CD4-positive, alpha-beta memory T cell (primary cell): ENCODE data around the gene RAB11B. TPM values are rescaled to one million over a fixed set of nuclear protein-coding genes. Genes with fewer than 3 reads are reported as not detected.

Experiments used
- CTCF ChIA-PET: fragments of 350-600 bp; sonication (Branson Sonifier 250); formaldehyde crosslinking; loops from one replicate; lab custom pipeline; 2021; ENCODE audit warnings: inconsistent platforms; ENCODE audit not compliant: partially characterized antibody; lab: Charles Lee
- POLR2A ChIA-PET: fragments of 350-600 bp; sonication (Branson Sonifier 250); formaldehyde crosslinking; loops from one replicate; lab custom pipeline; 2021; ENCODE audit not compliant: partially characterized antibody; lab: Charles Lee
- DNase-seq, 5 donors: peaks; one replicate each; pipeline versions ENCODE4 v3.0.0 to v3.0.0-alpha.2; 2020 to 2022; ENCODE audit warnings: mixed read lengths in 1 of 5
- H3K27ac ChIP-seq: one replicate; pipeline ENCODE4 v1.7.0; 2013; ENCODE audit warnings: low read depth, low read length
- H3K27me3 ChIP-seq: 2 replicates; pipeline ENCODE4 v1.7.0; 2013; ENCODE audit warnings: mild to moderate bottlenecking, low read length, moderate library complexity; ENCODE audit not compliant: insufficient read depth
- H3K36me3 ChIP-seq: 2 replicates; pipeline ENCODE4 v1.7.0; 2013; ENCODE audit warnings: mild to moderate bottlenecking, low read length, moderate library complexity; ENCODE audit not compliant: insufficient read depth
- H3K4me1 ChIP-seq: 2 replicates; pipeline ENCODE4 v1.7.0; 2013; ENCODE audit warnings: mild to moderate bottlenecking, low read length, moderate library complexity; ENCODE audit not compliant: insufficient read depth
- H3K4me3 ChIP-seq, 2 donors: one replicate each; pipeline ENCODE4 v1.7.0; 2013; ENCODE audit warnings: low read length in 2 of 2, mild to moderate bottlenecking in 1 of 2
- H3K9me3 ChIP-seq, 2 donors: one replicate each; pipeline ENCODE4 v1.7.0; 2013; ENCODE audit warnings: low read length in 2 of 2, control low read depth in 1 of 2; ENCODE audit not compliant: control insufficient read depth in 1 of 2
- H3K27ac Mint-ChIP-seq, 7 donors: one replicate each; pipeline ENCODE4 v1.8.0; 2020 to 2021; ENCODE audit warnings: mixed read lengths in 7 of 7, mild to moderate bottlenecking in 6 of 7, inconsistent platforms in 3 of 7, moderate library complexity in 3 of 7
- H3K27me3 Mint-ChIP-seq, 2 donors: one replicate each; pipeline ENCODE4 v1.8.0; 2020 to 2021; ENCODE audit warnings: mixed read lengths in 2 of 2
- H3K36me3 Mint-ChIP-seq, 2 donors: one replicate each; pipeline ENCODE4 v1.8.0; 2020 to 2021; ENCODE audit warnings: mixed read lengths in 2 of 2, inconsistent platforms in 1 of 2, mild to moderate bottlenecking in 1 of 2
- H3K4me1 Mint-ChIP-seq, 4 donors: one replicate each; pipeline ENCODE4 v1.8.0; 2020 to 2021; ENCODE audit warnings: mixed read lengths in 4 of 4, mild to moderate bottlenecking in 1 of 4
- H3K4me3 Mint-ChIP-seq, 8 donors: one replicate each; pipeline ENCODE4 v1.8.0; 2020 to 2021; ENCODE audit warnings: mixed read lengths in 8 of 8, mild to moderate bottlenecking in 7 of 8, moderate library complexity in 6 of 8, inconsistent platforms in 3 of 8
- H3K9me3 Mint-ChIP-seq, 8 donors: one replicate each; pipeline ENCODE4 v1.8.0; 2020 to 2021; ENCODE audit warnings: mixed read lengths in 8 of 8, mild to moderate bottlenecking in 5 of 8, inconsistent platforms in 3 of 8, moderate library complexity in 1 of 8
- intact Hi-C: fragments of 100-400 bp; cut with micrococcal nuclease; formaldehyde crosslinking; loops from one replicate; pipeline ENCODE4 v1.15.1; 2023
- polyA plus RNA-seq, 2 donors: library from polyadenylated mRNA; unstranded; fragments of 300-500 nt; fragmentation: Illumina TruSeq; gene quantifications; one replicate each; pipeline ENCODE4 v1.2.3, GENCODE V29; 2021
- total RNA-seq, 2 experiments: library from RNA; stranded (reverse); gene quantifications; one replicate each; pipeline ENCODE4 v1.2.3, GENCODE V29; 2021

Gene RAB11B
- total and polyA plus RNA-seq, 4 experiments from 2014 or later: 40.2 to 109 (median 96.9) TPM

GRCh38 chr19:8390617-8390981 lies 439 bp downstream of the RAB11B start:
- peak overlapping the region; percentile 88 to 97 (median 91) for H3K27ac Mint-ChIP-seq
- POLR2A ChIA-PET: interaction anchor here (0.5 to 3.0 kb wide), 16 partner anchors 10 to 179 kb away, joined by 3 to 26 read pairs (median 4); partner anchors contain the start of genes ANGPTL4, HNRNPM, MARCHF2 and NDUFA7
- peaks cover 0 to 8% of the 10 kb centered on the region in 2 donors for H3K36me3 Mint-ChIP-seq
- no peaks in the 10 kb centered on the region for H3K27me3 Mint-ChIP-seq
- Histone ChIP-seq H3K36me3 (no peaks in the 10 kb centered on the region), H3K4me1 (peaks cover 22% of the 10 kb centered on the region), H3K27me3 (no peaks in the 10 kb centered on the region), H3K9me3 (no peaks in the 10 kb centered on the region), H3K4me3 (peak overlapping the region in 1 of 2 donors; percentile 65), H3K27ac (peak overlapping the region; percentile 96)
- peaks cover 9 to 37% (median 29%) of the 10 kb centered on the region in 4 donors for H3K4me1 Mint-ChIP-seq
- intact Hi-C loops: loop anchor here (1.0 to 5.0 kb wide), 5 partner anchors 23 to 470 kb away; partner anchors contain the start of genes HNRNPM, MARCHF2, NDUFA7 and RPS28
- peak; percentile 88 to 92 (median 89) for DNase-seq
- CTCF ChIA-PET: interaction anchor here (4.4 kb wide), 1 partner anchor 22 kb away, joined by 19 read pairs; the partner anchor contains the start of gene MARCHF2
- peak overlapping the region; percentile 82 to 90 (median 88) for H3K4me3 Mint-ChIP-seq
- no peaks in the 10 kb centered on the region for H3K9me3 Mint-ChIP-seq

- intact Hi-C loops: loop anchor here (5.0 kb wide), 1 partner anchor 121 kb away; the partner anchor contains the start of gene ZNF414
- Mint-ChIP-seq H3K9me3 (no peaks in the 10 kb centered on the region), H3K27me3 (no peaks in the 10 kb centered on the region), H3K27ac (peak overlapping the region; percentile 70 to 97 (median 91)), H3K4me1 (peaks cover 14 to 43% (median 34%) of the 10 kb centered on the region in 4 donors), H3K36me3 (peaks cover 0 to 11% of the 10 kb centered on the region in 2 donors), H3K4me3 (peak overlapping the region; percentile 82 to 90 (median 88))
- ChIA-PET POLR2A (interaction anchor here (0.6 to 3.0 kb wide), 10 partner anchors 9 to 178 kb away, joined by 3 to 26 read pairs (median 4); partner anchors contain the start of genes HNRNPM, MARCHF2 and ZNF414), CTCF (interaction anchor here (0.6 to 4.4 kb wide), 3 partner anchors 22 to 88 kb away, joined by 3 to 19 read pairs (median 3); partner anchors contain the start of gene MARCHF2)
- Histone ChIP-seq H3K36me3 (no peaks in the 10 kb centered on the region), H3K27ac (no peak overlapping the region), H3K27me3 (no peaks in the 10 kb centered on the region), H3K9me3 (no peaks in the 10 kb centered on the region), H3K4me3 (peak overlapping the region in 1 of 2 donors; percentile 65), H3K4me1 (peaks cover 22% of the 10 kb centered on the region)
- no peak for DNase-seq
Measured at GRCh38 chr19:8391198-8392016, 1.2 kb downstream of the RAB11B start.

DNA sequence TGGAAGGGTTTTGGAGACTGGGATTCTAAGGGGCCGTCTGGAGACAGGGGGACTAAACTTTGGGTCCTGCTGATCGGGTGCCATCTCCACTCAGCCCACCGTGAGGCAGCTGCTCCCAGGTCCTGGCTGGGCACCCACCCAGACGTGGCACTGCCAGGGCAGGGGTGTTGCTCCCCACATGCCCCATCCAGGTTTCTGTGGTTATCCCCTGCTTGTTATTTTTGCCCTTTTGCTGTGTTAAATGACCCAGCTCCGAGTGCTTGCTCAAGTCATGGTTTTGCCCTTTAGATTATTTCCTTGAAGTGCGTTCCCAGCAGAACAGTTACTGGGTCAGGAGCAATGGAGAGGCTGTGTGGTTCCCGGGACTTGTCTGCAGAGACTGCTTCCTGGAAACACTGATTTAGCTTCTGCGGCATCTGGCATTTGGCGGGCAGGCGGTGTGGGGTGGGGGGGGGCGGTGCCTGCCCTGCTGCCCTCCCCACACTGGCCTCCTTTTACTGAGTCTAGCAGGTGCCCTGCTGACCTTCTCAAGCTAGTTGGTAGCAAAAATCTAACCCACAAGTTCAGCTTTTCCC lies 1.9 kb downstream of the RAB11B start:
- ChIA-PET POLR2A (interaction anchor here (1.4 to 3.0 kb wide), 2 partner anchors 21 to 38 kb away, joined by 3 to 26 read pairs; partner anchors contain the start of gene MARCHF2), CTCF (interaction anchor here (0.6 to 4.4 kb wide), 2 partner anchors 21 to 87 kb away, joined by 3 to 19 read pairs; partner anchors contain the start of gene MARCHF2)

DNA sequence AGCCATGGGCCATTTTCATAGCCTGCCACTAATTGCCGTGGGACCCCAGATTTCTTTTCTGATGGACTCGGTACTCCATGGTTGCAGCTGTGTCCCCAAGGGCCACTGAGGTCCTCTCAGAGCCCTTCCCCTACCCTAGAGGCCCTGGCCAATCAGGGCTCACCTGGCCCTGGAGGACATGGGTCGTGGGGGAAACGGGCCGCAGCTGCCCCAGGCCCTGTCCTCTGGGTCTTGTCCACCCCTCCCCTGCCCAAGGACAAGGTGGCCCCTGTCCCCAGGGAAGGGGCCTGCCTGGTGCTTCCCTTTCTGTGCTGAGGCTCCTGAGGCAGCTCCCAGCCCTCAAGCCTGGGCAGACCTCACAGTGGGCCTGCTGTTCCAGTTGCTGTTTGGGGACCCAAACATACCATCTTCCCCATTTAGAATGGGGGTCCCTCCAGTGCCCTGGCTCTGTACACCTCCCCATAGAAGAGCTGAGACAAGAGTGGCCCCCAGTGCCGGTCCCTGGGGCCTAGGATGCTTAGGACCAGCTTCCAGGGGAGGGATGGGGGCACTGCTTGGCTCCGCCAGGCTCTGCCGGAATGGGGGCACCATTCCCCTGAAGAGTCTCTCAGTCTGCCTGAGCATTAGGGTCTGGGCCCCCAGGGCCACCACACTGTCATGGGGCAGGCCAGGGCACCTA lies 3.2 kb downstream of the RAB11B start:
- Histone ChIP-seq H3K36me3 (no peaks in the 10 kb centered on the region), H3K27ac (no peak overlapping the region), H3K4me3 (no peak overlapping the region), H3K9me3 (no peaks in the 10 kb centered on the region), H3K4me1 (peaks cover 35% of the 10 kb centered on the region), H3K27me3 (no peaks in the 10 kb centered on the region)
- DNase-seq: peak in 1 of 5 donors; percentile 38
- ChIA-PET CTCF (interaction anchor here (2.1 to 4.4 kb wide), 2 partner anchors 20 to 39 kb away, joined by 7 to 19 read pairs; partner anchors contain the start of gene MARCHF2), POLR2A (interaction anchor here (0.6 kb wide), 1 partner anchor 70 kb away, joined by 3 read pairs; no protein-coding TSS in a partner anchor)
- Mint-ChIP-seq H3K9me3 (no peaks in the 10 kb centered on the region), H3K4me1 (peaks cover 23 to 55% (median 42%) of the 10 kb centered on the region in 4 donors), H3K27me3 (no peaks in the 10 kb centered on the region), H3K27ac (peak overlapping the region in 4 of 7 donors; percentile 22 to 74 (median 52)), H3K4me3 (peak overlapping the region in 2 of 8 donors; percentile 20 to 44), H3K36me3 (peaks cover 0 to 18% of the 10 kb centered on the region in 2 donors)
- intact Hi-C loops: loop anchor here (5.0 kb wide), 1 partner anchor 119 kb away; the partner anchor contains the start of gene ZNF414

More for the DNA sequence above, 1.9 kb downstream of the RAB11B start:
- H3K36me3 Mint-ChIP-seq: peaks cover 0 to 16% of the 10 kb centered on the region in 2 donors
- no peaks in the 10 kb centered on the region for H3K9me3 Mint-ChIP-seq
- no peaks in the 10 kb centered on the region for H3K27me3 Mint-ChIP-seq
- peak overlapping the region in 3 of 8 donors; percentile 43 to 82 (median 65) for H3K4me3 Mint-ChIP-seq
- Histone ChIP-seq H3K4me1 (peaks cover 28% of the 10 kb centered on the region), H3K27ac (no peak overlapping the region), H3K9me3 (no peaks in the 10 kb centered on the region), H3K27me3 (no peaks in the 10 kb centered on the region), H3K36me3 (no peaks in the 10 kb centered on the region), H3K4me3 (no peak overlapping the region)
- no peak for DNase-seq
- intact Hi-C loops: loop anchor here (5.0 kb wide), 1 partner anchor 120 kb away; the partner anchor contains the start of gene ZNF414
- H3K4me1 Mint-ChIP-seq: peaks cover 19 to 50% (median 40%) of the 10 kb centered on the region in 4 donors
- H3K27ac Mint-ChIP-seq: peak overlapping the region in 3 of 7 donors; percentile 57 to 79 (median 79)

DNA sequence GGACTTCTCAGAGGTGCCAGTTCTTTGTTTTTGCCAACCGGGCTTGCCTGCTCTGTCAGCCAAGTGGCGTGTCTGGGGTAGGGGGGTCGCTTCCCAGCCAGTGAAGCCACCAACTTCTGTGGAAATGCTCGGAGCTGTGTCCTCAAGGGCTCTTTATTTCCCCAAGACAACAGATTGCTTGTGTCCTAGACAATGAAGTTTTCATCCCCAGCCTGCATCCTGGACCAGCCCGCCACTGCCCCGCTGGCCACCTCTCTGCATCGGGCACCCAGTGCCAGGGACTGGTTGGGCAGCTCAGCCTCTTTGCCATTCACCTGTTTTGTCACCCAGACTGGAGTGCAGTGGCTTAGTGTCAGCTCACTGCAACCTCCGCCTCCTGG lies 3.7 kb downstream of the RAB11B start:
- H3K4me1 ChIP-seq: peaks cover 35% of the 10 kb centered on the region
- no peak overlapping the region for H3K4me3 Mint-ChIP-seq

DNA sequence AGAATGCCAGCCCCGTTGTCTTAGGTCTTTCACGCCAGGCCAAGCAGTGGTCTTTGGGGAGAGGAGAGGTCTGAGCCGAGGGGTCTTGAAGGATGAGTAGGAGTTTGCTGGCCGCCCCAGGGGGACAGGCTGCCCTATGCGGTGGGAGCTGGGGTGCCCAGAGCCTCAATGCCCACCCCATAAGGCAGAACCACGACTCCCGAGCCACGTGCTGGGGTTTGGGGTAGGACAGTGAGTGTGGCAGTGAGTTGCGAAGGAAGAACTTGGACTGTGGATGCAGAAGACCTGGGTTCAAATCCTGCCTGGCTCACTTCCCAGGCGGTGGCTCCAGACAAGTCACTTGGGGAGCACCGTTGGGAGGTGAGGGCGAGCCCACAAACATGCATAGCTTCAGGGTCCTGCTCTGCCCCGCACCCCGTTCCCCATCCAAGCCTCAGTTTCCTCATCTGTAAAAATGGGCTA lies 5.5 kb downstream of the RAB11B start:
- Histone ChIP-seq H3K36me3 (peaks cover 10% of the 10 kb centered on the region), H3K4me1 (peaks cover 30% of the 10 kb centered on the region), H3K27ac (no peak overlapping the region), H3K4me3 (no peak overlapping the region), H3K27me3 (no peaks in the 10 kb centered on the region), H3K9me3 (no peaks in the 10 kb centered on the region)
- POLR2A ChIA-PET: interaction anchor here (1.3 kb wide), 1 partner anchor 118 kb away, joined by 3 read pairs; the partner anchor contains the start of gene ZNF414
- CTCF ChIA-PET: no interaction called here
- Mint-ChIP-seq H3K9me3 (no peaks in the 10 kb centered on the region), H3K27me3 (no peaks in the 10 kb centered on the region), H3K27ac (peak overlapping the region in 3 of 7 donors; percentile 35 to 57 (median 42)), H3K4me1 (peaks cover 23 to 49% (median 34%) of the 10 kb centered on the region in 4 donors), H3K4me3 (peak overlapping the region in 1 of 8 donors; percentile 39), H3K36me3 (peaks cover 0 to 26% of the 10 kb centered on the region in 2 donors)
- no peak for DNase-seq
- intact Hi-C loops: loop anchor here (1.0 to 5.0 kb wide), 2 partner anchors 41 to 128 kb away; no protein-coding TSS in a partner anchor

More for the DNA sequence above, 3.7 kb downstream of the RAB11B start:
- Mint-ChIP-seq H3K4me1 (peaks cover 23 to 55% (median 42%) of the 10 kb centered on the region in 4 donors), H3K27ac (peak overlapping the region in 1 of 7 donors; percentile 6), H3K9me3 (no peaks in the 10 kb centered on the region), H3K27me3 (no peaks in the 10 kb centered on the region), H3K36me3 (peaks cover 0 to 18% of the 10 kb centered on the region in 2 donors)
- no peaks in the 10 kb centered on the region for H3K27me3 ChIP-seq
- H3K27ac ChIP-seq: no peak overlapping the region
- intact Hi-C loops: loop anchor here (5.0 kb wide), 1 partner anchor 118 kb away; the partner anchor contains the start of gene ZNF414
- no peaks in the 10 kb centered on the region for H3K9me3 ChIP-seq
- POLR2A ChIA-PET: interaction anchor here (0.6 kb wide), 1 partner anchor 70 kb away, joined by 3 read pairs; no protein-coding TSS in a partner anchor
- DNase-seq: no peak
- CTCF ChIA-PET: interaction anchor here (2.1 to 4.4 kb wide), 2 partner anchors 19 to 40 kb away, joined by 7 to 19 read pairs; partner anchors contain the start of gene MARCHF2
- no peak overlapping the region for H3K4me3 ChIP-seq
- H3K36me3 ChIP-seq: no peaks in the 10 kb centered on the region
